ENCODE results near the gene FAM174C.

- TF ChIP-seq, protein P1, sequence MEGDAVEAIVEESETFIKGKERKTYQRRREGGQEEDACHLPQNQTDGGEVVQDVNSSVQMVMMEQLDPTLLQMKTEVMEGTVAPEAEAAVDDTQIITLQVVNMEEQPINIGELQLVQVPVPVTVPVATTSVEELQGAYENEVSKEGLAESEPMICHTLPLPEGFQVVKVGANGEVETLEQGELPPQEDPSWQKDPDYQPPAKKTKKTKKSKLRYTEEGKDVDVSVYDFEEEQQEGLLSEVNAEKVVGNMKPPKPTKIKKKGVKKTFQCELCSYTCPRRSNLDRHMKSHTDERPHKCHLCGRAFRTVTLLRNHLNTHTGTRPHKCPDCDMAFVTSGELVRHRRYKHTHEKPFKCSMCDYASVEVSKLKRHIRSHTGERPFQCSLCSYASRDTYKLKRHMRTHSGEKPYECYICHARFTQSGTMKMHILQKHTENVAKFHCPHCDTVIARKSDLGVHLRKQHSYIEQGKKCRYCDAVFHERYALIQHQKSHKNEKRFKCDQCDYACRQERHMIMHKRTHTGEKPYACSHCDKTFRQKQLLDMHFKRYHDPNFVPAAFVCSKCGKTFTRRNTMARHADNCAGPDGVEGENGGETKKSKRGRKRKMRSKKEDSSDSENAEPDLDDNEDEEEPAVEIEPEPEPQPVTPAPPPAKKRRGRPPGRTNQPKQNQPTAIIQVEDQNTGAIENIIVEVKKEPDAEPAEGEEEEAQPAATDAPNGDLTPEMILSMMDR (IDR thresholded peaks at IDR 0.05) = no peak
- TF ChIP-seq EP300 (IDR thresholded peaks at IDR 0.05) = no peak
- no peak for TF ChIP-seq POLR2A (IDR thresholded peaks at IDR 0.05)
- TF ChIP-seq POLR2AphosphoS5 (IDR thresholded peaks at IDR 0.05) = no peak
These were observed 22.9 kb downstream of the FAM174C start for GRCh38 chr19:1298235-1298634.
